HCT116 (cell line): ENCODE results near the gene CERS3. TPM values are rescaled to one million over a fixed set of nuclear protein-coding genes. Genes with fewer than 3 reads are reported as not detected.

Experiments
- ATAC-seq: fragments of 200-7000 bp; cut with Tn5 transposase; 2 replicates; pipeline ENCODE4 v1.9.1; 2020; ENCODE audit warnings: mild to moderate bottlenecking, moderate library complexity
- BruUV-seq: library from RNA; stranded (reverse); fragments of 400-500 nt; replicated peaks from 2 replicates; lab custom pipeline; 2021; lab: Mats Ljungman, UMichigan
- CTCF ChIA-PET: fragments of 300-600 bp; sonication (Branson Sonifier 250); formaldehyde crosslinking; loops from one replicate; lab custom pipeline; 2021; ENCODE audit warnings: antibody characterized with exemption; lab: Charles Lee
- POLR2A ChIA-PET: fragments of 300-600, 350-600 bp; sonication (Branson Sonifier 250); formaldehyde crosslinking; loops from one replicate; lab custom pipeline; 2021; ENCODE audit warnings: antibody characterized with exemption; lab: Charles Lee
- RAD21 ChIA-PET, 2 experiments: fragments of 300-600 bp; sonication (Branson Sonifier 250); formaldehyde crosslinking; loops; one replicate each; lab custom pipeline; 2023; ENCODE audit warnings: low total read pairs in 2 of 2; ENCODE audit not compliant: uncharacterized antibody in 2 of 2, unreplicated experiment in 2 of 2, low non-redundant PET in 1 of 2; lab: Charles Lee
- DNase-seq: peaks from one replicate; pipeline ENCODE4 v3.0.0-alpha.2; 2010; ENCODE audit warnings: low read depth, low spot score
- H2AFZ ChIP-seq: fragments of 200-600 bp; shearing (Covaris generic), sonication (generic); 2 replicates; pipeline ENCODE4 v1.6.1; 2017; ENCODE audit warnings: low read depth, mixed run types, mixed read lengths, antibody characterized with exemption, low read length; ENCODE audit not compliant: poor library complexity, severe bottlenecking
- H3K27ac ChIP-seq: 2 replicates; pipeline ENCODE4 v1.5.1; 2012; ENCODE audit warnings: low read depth, low read length
- H3K27me3 ChIP-seq: fragments of 200-600 bp; sonication (generic); 2 replicates; pipeline ENCODE4 v1.6.1; 2016; ENCODE audit warnings: mixed run types, low read length, mixed read lengths; ENCODE audit not compliant: insufficient read depth
- H3K36me3 ChIP-seq, 2 experiments: fragments of 200-500 bp in 1 of 2; fragments of 200-600 bp in 1 of 2; sonication (Bioruptor generic) in 1 of 2; sonication (generic) in 1 of 2; 2 replicates each; pipeline versions ENCODE4 v1.5.1 to v1.6.1; 2014 to 2016; ENCODE audit warnings: low read length in 2 of 2, inconsistent platforms in 1 of 2, mixed read lengths in 1 of 2, mixed run types in 1 of 2; ENCODE audit not compliant: insufficient read depth in 2 of 2, control insufficient read depth in 1 of 2
- H3K4me1 ChIP-seq, 2 experiments: fragments of 200-600 bp in 1 of 2; sonication (generic) in 1 of 2; 2 replicates each; pipeline versions ENCODE4 v1.5.1 to v1.6.1; 2012 to 2017; ENCODE audit warnings: low read length in 2 of 2, inconsistent platforms in 1 of 2, mild to moderate bottlenecking in 1 of 2, mixed read lengths in 1 of 2, mixed run types in 1 of 2, moderate library complexity in 1 of 2; ENCODE audit not compliant: insufficient read depth in 2 of 2, control insufficient read depth in 1 of 2
- H3K4me2 ChIP-seq: fragments of 200-600 bp; sonication (generic); 2 replicates; pipeline ENCODE4 v1.6.1; 2017; ENCODE audit warnings: mixed run types, low read length, mixed read lengths
- H3K4me3 ChIP-seq, 2 experiments: fragments of 200-600 bp in 1 of 2; sonication (generic) in 1 of 2; replicated peaks in 1 of 2; 2 replicates each; pipeline ENCODE4 v1.5.1; 2011 to 2016; ENCODE audit warnings: low read length in 2 of 2, control low read depth in 1 of 2, low read depth in 1 of 2, mild to moderate bottlenecking in 1 of 2, mixed read lengths in 1 of 2, mixed run types in 1 of 2
- H3K79me2 ChIP-seq: fragments of 200-600 bp; sonication (generic); 2 replicates; pipeline ENCODE4 v1.6.1; 2017; ENCODE audit warnings: mild to moderate bottlenecking, mixed run types, low read length, moderate library complexity, mixed read lengths; ENCODE audit not compliant: insufficient read depth
- H3K9ac ChIP-seq: fragments of 200-600 bp; sonication (generic); 2 replicates; pipeline ENCODE4 v1.6.1; 2016; ENCODE audit warnings: low read length, mixed read lengths
- H3K9me2 ChIP-seq: fragments of 200-600 bp; sonication (generic), shearing (Covaris generic); 2 replicates; pipeline ENCODE4 v1.6.1; 2017; ENCODE audit warnings: mixed run types, mild to moderate bottlenecking, moderate library complexity; ENCODE audit not compliant: insufficient read depth
- H3K9me3 ChIP-seq, 2 experiments: fragments of 200-500 bp in 1 of 2; fragments of 200-600 bp in 1 of 2; sonication (Bioruptor generic) in 1 of 2; sonication (generic) in 1 of 2; 2 replicates each; pipeline ENCODE4 v1.6.1; 2014 to 2017; ENCODE audit warnings: low read length in 2 of 2, mixed read lengths in 2 of 2, inconsistent platforms in 1 of 2, low read depth in 1 of 2, mild to moderate bottlenecking in 1 of 2, mixed run types in 1 of 2, moderate library complexity in 1 of 2; ENCODE audit not compliant: control insufficient read depth in 1 of 2, insufficient read depth in 1 of 2
- H4K20me1 ChIP-seq: fragments of 200-600 bp; sonication (generic), shearing (Covaris generic); 2 replicates; pipeline ENCODE4 v1.6.1; 2017; ENCODE audit warnings: mixed run types, mild to moderate bottlenecking, moderate library complexity; ENCODE audit not compliant: insufficient read depth
- CBX3 ChIP-seq: IDR thresholded peaks from 2 replicates; pipeline ENCODE4 v1.6.1; 2012; ENCODE audit warnings: low read depth
- CEBPB ChIP-seq: IDR thresholded peaks from 2 replicates; pipeline ENCODE4 v1.6.1; 2012; ENCODE audit warnings: low read depth
- EGR1 ChIP-seq: IDR thresholded peaks from 2 replicates; pipeline ENCODE4 v1.6.1; 2012; ENCODE audit warnings: low read depth
- EZH2 ChIP-seq: fragments of 200-600 bp; sonication (generic); IDR thresholded peaks from 2 replicates; pipeline ENCODE4 v1.6.1; 2017; ENCODE audit warnings: antibody characterized with exemption, mixed run types
- EZH2phosphoT487 ChIP-seq: fragments of 200-600 bp; IDR thresholded peaks from 2 replicates; pipeline ENCODE4 v1.6.1; 2018; ENCODE audit warnings: antibody characterized with exemption, borderline replicate concordance
- SRF ChIP-seq: IDR thresholded peaks from 2 replicates; pipeline ENCODE4 v1.6.1; 2012; ENCODE audit warnings: low read depth
- ZFX ChIP-seq: fragments of 450-650 bp; IDR thresholded peaks from 2 replicates; pipeline ENCODE4 v1.6.1; 2017
- intact Hi-C: fragments of 100-400 bp; cut with micrococcal nuclease; formaldehyde crosslinking; loops from 2 replicates; pipeline ENCODE4 v1.10.0; 2022
- total RNA-seq: library from RNA; stranded (reverse); gene quantifications from one replicate; pipeline ENCODE4 v1.2.1, GENCODE V29; 2021; ENCODE audit not compliant: unreplicated experiment
- TF ChIP-seq, protein P1 (sequence below): IDR thresholded peaks from 2 replicates; pipeline ENCODE4 v1.6.1; 2012
- TF ChIP-seq, protein P2 (sequence below): IDR thresholded peaks from 2 replicates; pipeline ENCODE4 v1.6.1; 2012
- TF ChIP-seq, protein P3 (sequence below), 3 experiments: fragments of 200-600 bp in 1 of 3; sonication (generic) in 1 of 3; IDR thresholded peaks in 2 of 3; conservative IDR thresholded peaks in 1 of 3; 2 replicates each; pipeline ENCODE4 v1.5.1; 2012 to 2017; ENCODE audit warnings: low read depth in 2 of 3, low read length in 2 of 3, antibody characterized with exemption in 1 of 3, borderline replicate concordance in 1 of 3, control low read depth in 1 of 3, mild to moderate bottlenecking in 1 of 3, mixed read lengths in 1 of 3, mixed run types in 1 of 3, moderate library complexity in 1 of 3; ENCODE audit not compliant: insufficient read depth in 1 of 3
- TF ChIP-seq, protein P4 (sequence below): IDR thresholded peaks from 2 replicates; pipeline ENCODE4 v1.6.1; 2011; ENCODE audit warnings: mild to moderate bottlenecking, low read length, moderate library complexity; ENCODE audit not compliant: insufficient replicate concordance; ENCODE audit errors: extremely low read depth
- TF ChIP-seq, protein P5 (sequence below): IDR thresholded peaks from 2 replicates; pipeline ENCODE4 v1.6.1; 2012; ENCODE audit warnings: low read depth

The CERS3 gene
- total RNA-seq, 1 experiment from 2014 or later = not detected

DNA sequence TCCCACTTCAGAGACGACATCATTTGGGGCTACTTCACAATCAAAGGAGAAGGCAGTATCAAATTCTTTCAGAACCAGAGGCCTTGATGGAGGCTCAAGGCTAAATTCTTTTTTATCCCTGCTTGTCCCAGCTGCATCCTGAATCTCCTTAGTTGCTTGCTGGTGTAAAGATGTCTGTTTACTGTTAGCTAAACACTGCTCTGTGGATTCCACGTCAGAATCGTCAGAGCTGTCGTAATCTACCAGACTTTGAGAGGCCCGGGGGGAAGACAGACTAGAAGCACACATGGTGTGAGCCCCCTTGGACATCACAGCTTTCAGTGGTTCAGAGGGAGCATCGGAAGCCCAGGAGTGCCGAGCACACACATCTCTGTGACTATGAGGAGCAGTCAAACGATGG is 40.6 kb upstream of the CERS3 start:
- Histone ChIP-seq H3K27me3 (no peaks in the 10 kb centered on the region), H3K9ac (no peak overlapping the region)
- ATAC-seq (no peak), DNase-seq (no peak)
- no peak for TF ChIP-seq SRF
- TF ChIP-seq EZH2 = no peak
- no peak for TF ChIP-seq CEBPB
- TF ChIP-seq, protein P1, sequence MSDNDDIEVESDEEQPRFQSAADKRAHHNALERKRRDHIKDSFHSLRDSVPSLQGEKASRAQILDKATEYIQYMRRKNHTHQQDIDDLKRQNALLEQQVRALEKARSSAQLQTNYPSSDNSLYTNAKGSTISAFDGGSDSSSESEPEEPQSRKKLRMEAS = no peak
- no peak for TF ChIP-seq ZFX
- TF ChIP-seq, protein P2, sequence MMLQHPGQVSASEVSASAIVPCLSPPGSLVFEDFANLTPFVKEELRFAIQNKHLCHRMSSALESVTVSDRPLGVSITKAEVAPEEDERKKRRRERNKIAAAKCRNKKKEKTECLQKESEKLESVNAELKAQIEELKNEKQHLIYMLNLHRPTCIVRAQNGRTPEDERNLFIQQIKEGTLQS = no peak
- TF ChIP-seq, protein P3, sequence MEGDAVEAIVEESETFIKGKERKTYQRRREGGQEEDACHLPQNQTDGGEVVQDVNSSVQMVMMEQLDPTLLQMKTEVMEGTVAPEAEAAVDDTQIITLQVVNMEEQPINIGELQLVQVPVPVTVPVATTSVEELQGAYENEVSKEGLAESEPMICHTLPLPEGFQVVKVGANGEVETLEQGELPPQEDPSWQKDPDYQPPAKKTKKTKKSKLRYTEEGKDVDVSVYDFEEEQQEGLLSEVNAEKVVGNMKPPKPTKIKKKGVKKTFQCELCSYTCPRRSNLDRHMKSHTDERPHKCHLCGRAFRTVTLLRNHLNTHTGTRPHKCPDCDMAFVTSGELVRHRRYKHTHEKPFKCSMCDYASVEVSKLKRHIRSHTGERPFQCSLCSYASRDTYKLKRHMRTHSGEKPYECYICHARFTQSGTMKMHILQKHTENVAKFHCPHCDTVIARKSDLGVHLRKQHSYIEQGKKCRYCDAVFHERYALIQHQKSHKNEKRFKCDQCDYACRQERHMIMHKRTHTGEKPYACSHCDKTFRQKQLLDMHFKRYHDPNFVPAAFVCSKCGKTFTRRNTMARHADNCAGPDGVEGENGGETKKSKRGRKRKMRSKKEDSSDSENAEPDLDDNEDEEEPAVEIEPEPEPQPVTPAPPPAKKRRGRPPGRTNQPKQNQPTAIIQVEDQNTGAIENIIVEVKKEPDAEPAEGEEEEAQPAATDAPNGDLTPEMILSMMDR (IDR thresholded peaks at IDR 0.05 in 2 of 3, conservative IDR thresholded peaks at IDR 0.05 in 1 of 3; ENCODE audit: borderline replicate concordance in 1 of 3, insufficient read depth in 1 of 3, low read depth in 2 of 3, low read length in 2 of 3) = no peak
- TF ChIP-seq, protein P4, sequence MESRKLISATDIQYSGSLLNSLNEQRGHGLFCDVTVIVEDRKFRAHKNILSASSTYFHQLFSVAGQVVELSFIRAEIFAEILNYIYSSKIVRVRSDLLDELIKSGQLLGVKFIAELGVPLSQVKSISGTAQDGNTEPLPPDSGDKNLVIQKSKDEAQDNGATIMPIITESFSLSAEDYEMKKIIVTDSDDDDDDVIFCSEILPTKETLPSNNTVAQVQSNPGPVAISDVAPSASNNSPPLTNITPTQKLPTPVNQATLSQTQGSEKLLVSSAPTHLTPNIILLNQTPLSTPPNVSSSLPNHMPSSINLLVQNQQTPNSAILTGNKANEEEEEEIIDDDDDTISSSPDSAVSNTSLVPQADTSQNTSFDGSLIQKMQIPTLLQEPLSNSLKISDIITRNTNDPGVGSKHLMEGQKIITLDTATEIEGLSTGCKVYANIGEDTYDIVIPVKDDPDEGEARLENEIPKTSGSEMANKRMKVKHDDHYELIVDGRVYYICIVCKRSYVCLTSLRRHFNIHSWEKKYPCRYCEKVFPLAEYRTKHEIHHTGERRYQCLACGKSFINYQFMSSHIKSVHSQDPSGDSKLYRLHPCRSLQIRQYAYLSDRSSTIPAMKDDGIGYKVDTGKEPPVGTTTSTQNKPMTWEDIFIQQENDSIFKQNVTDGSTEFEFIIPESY = no peak
- TF ChIP-seq EZH2phosphoT487 = no peak
- no peak for TF ChIP-seq CBX3
- TF ChIP-seq, protein P5, sequence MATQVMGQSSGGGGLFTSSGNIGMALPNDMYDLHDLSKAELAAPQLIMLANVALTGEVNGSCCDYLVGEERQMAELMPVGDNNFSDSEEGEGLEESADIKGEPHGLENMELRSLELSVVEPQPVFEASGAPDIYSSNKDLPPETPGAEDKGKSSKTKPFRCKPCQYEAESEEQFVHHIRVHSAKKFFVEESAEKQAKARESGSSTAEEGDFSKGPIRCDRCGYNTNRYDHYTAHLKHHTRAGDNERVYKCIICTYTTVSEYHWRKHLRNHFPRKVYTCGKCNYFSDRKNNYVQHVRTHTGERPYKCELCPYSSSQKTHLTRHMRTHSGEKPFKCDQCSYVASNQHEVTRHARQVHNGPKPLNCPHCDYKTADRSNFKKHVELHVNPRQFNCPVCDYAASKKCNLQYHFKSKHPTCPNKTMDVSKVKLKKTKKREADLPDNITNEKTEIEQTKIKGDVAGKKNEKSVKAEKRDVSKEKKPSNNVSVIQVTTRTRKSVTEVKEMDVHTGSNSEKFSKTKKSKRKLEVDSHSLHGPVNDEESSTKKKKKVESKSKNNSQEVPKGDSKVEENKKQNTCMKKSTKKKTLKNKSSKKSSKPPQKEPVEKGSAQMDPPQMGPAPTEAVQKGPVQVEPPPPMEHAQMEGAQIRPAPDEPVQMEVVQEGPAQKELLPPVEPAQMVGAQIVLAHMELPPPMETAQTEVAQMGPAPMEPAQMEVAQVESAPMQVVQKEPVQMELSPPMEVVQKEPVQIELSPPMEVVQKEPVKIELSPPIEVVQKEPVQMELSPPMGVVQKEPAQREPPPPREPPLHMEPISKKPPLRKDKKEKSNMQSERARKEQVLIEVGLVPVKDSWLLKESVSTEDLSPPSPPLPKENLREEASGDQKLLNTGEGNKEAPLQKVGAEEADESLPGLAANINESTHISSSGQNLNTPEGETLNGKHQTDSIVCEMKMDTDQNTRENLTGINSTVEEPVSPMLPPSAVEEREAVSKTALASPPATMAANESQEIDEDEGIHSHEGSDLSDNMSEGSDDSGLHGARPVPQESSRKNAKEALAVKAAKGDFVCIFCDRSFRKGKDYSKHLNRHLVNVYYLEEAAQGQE = no peak
- no peak for TF ChIP-seq EGR1
- TF ChIP-seq, all 23 proteins: peak for 0
- ChIA-PET CTCF (interaction anchor here (0.6 kb wide), 1 partner anchor 451 kb away, joined by 4 read pairs; no protein-coding TSS in a partner anchor), POLR2A (no interaction called here), RAD21 (no interaction called here)
- Histone ChIP-seq H3K9me3 (no peaks in the 10 kb centered on the region), H3K27ac (no peak overlapping the region), H3K36me3 (peaks cover 4 to 17% of the 10 kb centered on the region in 2 experiments), H3K4me2 (no peak overlapping the region), H3K4me1 (no peaks in the 10 kb centered on the region), H2AFZ (no peak overlapping the region), H3K79me2 (no peaks in the 10 kb centered on the region), H3K9me2 (no peaks in the 10 kb centered on the region), H3K4me3 (no peak overlapping the region), H4K20me1 (no peaks in the 10 kb centered on the region; the same call in 1 of the 2 replicates)
- BruUV-seq = no TSS peak
- intact Hi-C loops = no loop called here
